Sigmoid colon (tissue), 4 donors: ENCODE data around the gene SPTBN4.
"Not testable (repeated sequence)": the region's sequence is repeated elsewhere in the genome, so short reads cannot be mapped to it uniquely, and the experiment has no call there.

Experiments
- POLR2AphosphoS5 ChIP-seq, 4 donors: sonication (generic); formaldehyde crosslinking; IDR thresholded peaks; one replicate each; pipeline ENCODE4 v1.6.1; 2017; ENCODE audit warnings: antibody characterized with exemption in 4 of 4
- TF ChIP-seq, protein P1 (sequence below), 4 experiments: fragments of 450-650 bp in 3 of 4; fragments of 200-600 bp in 1 of 4; IDR thresholded peaks; one replicate each; pipeline ENCODE4 v1.5.1; 2016 to 2019; ENCODE audit warnings: antibody characterized with exemption in 4 of 4, mild to moderate bottlenecking in 3 of 4, moderate library complexity in 2 of 4

DNA sequence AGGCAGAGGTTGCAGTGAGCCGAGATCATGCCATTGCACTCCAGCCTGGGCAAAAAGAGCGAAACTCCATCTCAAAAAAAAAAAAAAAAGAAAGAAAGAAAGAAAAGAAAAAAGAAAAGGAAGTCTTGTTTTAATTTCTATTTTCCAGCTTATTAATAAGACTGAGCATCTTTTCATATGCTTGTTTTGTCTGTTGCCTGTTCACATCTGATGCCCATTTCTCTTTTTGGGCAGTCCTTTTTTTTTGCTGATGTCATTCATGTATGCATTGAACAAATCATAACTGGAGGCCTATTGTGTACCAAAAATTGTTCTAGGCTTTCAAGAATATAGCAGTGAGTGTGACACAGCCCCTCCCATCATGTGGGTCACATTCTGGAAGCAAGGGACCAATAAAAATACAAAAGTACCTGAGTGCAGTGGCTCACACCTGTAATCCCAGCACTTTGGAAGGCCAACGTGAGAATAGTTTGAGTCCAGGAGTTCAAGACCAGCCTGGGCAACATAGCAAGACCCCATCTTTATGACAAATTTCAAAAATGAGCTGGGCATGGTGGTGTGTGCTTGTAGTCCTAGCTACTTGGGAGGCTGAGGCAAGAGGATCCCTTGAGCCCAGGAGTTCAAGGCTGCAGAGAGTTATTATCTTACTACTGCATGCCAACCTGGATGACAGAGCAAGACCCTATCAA is 79.5 kb downstream of the SPTBN4 start:
- TF ChIP-seq, protein P1, sequence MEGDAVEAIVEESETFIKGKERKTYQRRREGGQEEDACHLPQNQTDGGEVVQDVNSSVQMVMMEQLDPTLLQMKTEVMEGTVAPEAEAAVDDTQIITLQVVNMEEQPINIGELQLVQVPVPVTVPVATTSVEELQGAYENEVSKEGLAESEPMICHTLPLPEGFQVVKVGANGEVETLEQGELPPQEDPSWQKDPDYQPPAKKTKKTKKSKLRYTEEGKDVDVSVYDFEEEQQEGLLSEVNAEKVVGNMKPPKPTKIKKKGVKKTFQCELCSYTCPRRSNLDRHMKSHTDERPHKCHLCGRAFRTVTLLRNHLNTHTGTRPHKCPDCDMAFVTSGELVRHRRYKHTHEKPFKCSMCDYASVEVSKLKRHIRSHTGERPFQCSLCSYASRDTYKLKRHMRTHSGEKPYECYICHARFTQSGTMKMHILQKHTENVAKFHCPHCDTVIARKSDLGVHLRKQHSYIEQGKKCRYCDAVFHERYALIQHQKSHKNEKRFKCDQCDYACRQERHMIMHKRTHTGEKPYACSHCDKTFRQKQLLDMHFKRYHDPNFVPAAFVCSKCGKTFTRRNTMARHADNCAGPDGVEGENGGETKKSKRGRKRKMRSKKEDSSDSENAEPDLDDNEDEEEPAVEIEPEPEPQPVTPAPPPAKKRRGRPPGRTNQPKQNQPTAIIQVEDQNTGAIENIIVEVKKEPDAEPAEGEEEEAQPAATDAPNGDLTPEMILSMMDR (IDR thresholded peaks at IDR 0.05) = not testable (repeated sequence)
- not testable (repeated sequence) for TF ChIP-seq POLR2AphosphoS5 (IDR thresholded peaks at IDR 0.05)
